ENCODE measurements around the gene SLBP. TPM values are rescaled to one million over a fixed set of nuclear protein-coding genes. Genes with fewer than 3 reads are reported as not detected.

The SLBP gene
- polyA plus RNA-seq, 3 donors, result 39.6 to 63.7 (median 59.1) TPM

- H3K27me3 ChIP-seq (ENCODE audit: control insufficient read depth in 2 of 2, insufficient read depth in 2 of 2, low read length in 2 of 2), result no peaks in the 10 kb centered on the region
- no peaks in the 10 kb centered on the region for H3K79me2 ChIP-seq (ENCODE audit: insufficient read depth, low read length)
- no peak overlapping the region for H2AFZ ChIP-seq (ENCODE audit: insufficient read depth, low read depth, low read length, poor library complexity, severe bottlenecking)
- H3K36me3 ChIP-seq (replicated peaks in 1 of 2; ENCODE audit: control insufficient read depth in 1 of 2, insufficient read depth in 2 of 2, low read length in 2 of 2), result no peaks in the 10 kb centered on the region
- no peak overlapping the region for H3K9ac ChIP-seq (ENCODE audit: insufficient read depth, low read length, poor library complexity, severe bottlenecking)
- no peak overlapping the region for H3K4me2 ChIP-seq (replicated peaks; ENCODE audit: extremely low read depth, low read length, poor library complexity, severe bottlenecking)
- 91% methylated on average over 15 of the region's 21 CpGs for WGBS (ENCODE audit: insufficient coverage)
- no peak for TF ChIP-seq CTCF (IDR thresholded peaks at IDR 0.05)
- no peak overlapping the region for H3K4me3 ChIP-seq (replicated peaks in 1 of 3; ENCODE audit: low read depth in 2 of 3, low read length in 3 of 3)
- intact Hi-C loops (cut with micrococcal nuclease), result no loop called here
- Mint-ChIP-seq H3K4me1 (no peaks in the 10 kb centered on the region), H3K36me3 (peaks cover 0 to 3% of the 10 kb centered on the region in 2 donors), H3K27ac (no peak overlapping the region), H3K9me3 (peaks cover 0 to 1% (median 0%) of the 10 kb centered on the region in 7 donors), H3K27me3 (ENCODE audit: low read depth in 3 of 3) (peaks cover 0 to 5% (median 3%) of the 10 kb centered on the region in 3 donors), H3K4me3 (no peak overlapping the region)
- H3K27ac ChIP-seq (ENCODE audit: low read depth in 1 of 2, low read length in 2 of 2), result no peak overlapping the region
- no peak for DNase-seq
- H4K20me1 ChIP-seq (ENCODE audit: insufficient read depth, low read length), result no peaks in the 10 kb centered on the region
- H3K9me3 ChIP-seq (replicated peaks in 1 of 2; ENCODE audit: control insufficient read depth in 1 of 2, insufficient read depth in 1 of 2, low read length in 2 of 2), result no peaks in the 10 kb centered on the region
- no peaks in the 10 kb centered on the region for H3K4me1 ChIP-seq (ENCODE audit: control insufficient read depth in 1 of 2, insufficient read depth in 2 of 2, low read length in 2 of 2)
These were observed 67.0 kb downstream of the SLBP start for GRCh38 chr4:1644891-1645657.

GRCh38 chr4:1643971-1644735, 68.0 kb downstream of the SLBP start:
- no peak overlapping the region for H3K4me3 Mint-ChIP-seq
- H3K27ac ChIP-seq (ENCODE audit: low read depth in 1 of 2, low read length in 2 of 2), result no peak overlapping the region
- H3K4me1 ChIP-seq (ENCODE audit: control insufficient read depth in 1 of 2, insufficient read depth in 2 of 2, low read length in 2 of 2), result no peaks in the 10 kb centered on the region
- WGBS (ENCODE audit: insufficient coverage), result 95% methylated on average over 46 of the region's 48 CpGs
- no peaks in the 10 kb centered on the region for H4K20me1 ChIP-seq (ENCODE audit: insufficient read depth, low read length)
- DNase-seq, result no peak
- no peak overlapping the region for H3K9ac ChIP-seq (ENCODE audit: insufficient read depth, low read length, poor library complexity, severe bottlenecking)
- no peak overlapping the region for H2AFZ ChIP-seq (ENCODE audit: insufficient read depth, low read depth, low read length, poor library complexity, severe bottlenecking)
- H3K9me3 Mint-ChIP-seq, result no peaks in the 10 kb centered on the region
- peaks cover 0 to 3% of the 10 kb centered on the region in 2 donors for H3K36me3 Mint-ChIP-seq
- H3K4me3 ChIP-seq (replicated peaks in 1 of 3; ENCODE audit: low read depth in 2 of 3, low read length in 3 of 3), result no peak overlapping the region
- no peaks in the 10 kb centered on the region for H3K27me3 ChIP-seq (ENCODE audit: control insufficient read depth in 2 of 2, insufficient read depth in 2 of 2, low read length in 2 of 2)
- H3K27ac Mint-ChIP-seq, result peak overlapping the region in 2 of 7 donors; percentile 13 to 54
- TF ChIP-seq CTCF (IDR thresholded peaks at IDR 0.05), result no peak
- H3K27me3 Mint-ChIP-seq (ENCODE audit: low read depth in 3 of 3), result peaks cover 0 to 5% (median 3%) of the 10 kb centered on the region in 3 donors
- no peaks in the 10 kb centered on the region for H3K4me1 Mint-ChIP-seq
- intact Hi-C loops (cut with micrococcal nuclease), result no loop called here
- H3K79me2 ChIP-seq (ENCODE audit: insufficient read depth, low read length), result no peaks in the 10 kb centered on the region
- H3K36me3 ChIP-seq (replicated peaks in 1 of 2; ENCODE audit: control insufficient read depth in 1 of 2, insufficient read depth in 2 of 2, low read length in 2 of 2), result no peaks in the 10 kb centered on the region
- H3K9me3 ChIP-seq (replicated peaks in 1 of 2; ENCODE audit: control insufficient read depth in 1 of 2, insufficient read depth in 1 of 2, low read length in 2 of 2), result no peaks in the 10 kb centered on the region
- no peak overlapping the region for H3K4me2 ChIP-seq (replicated peaks; ENCODE audit: extremely low read depth, low read length, poor library complexity, severe bottlenecking)

Small RNAs within 50 kb of the gene (small RNA-seq; reads per million reads assigned to genes)
- not detected for gene RF00019 (ENCODE audit: insufficient read length, low read depth)

Other genes with a start within 250 kb of the SLBP start
- under 1 TPM; 0.40 to 0.82 (median 0.76) TPM for gene FAM53A, start 28.0 kb downstream of the SLBP start, polyA plus RNA-seq
- gene TMEM129, start 9.0 kb upstream of the SLBP start, polyA plus RNA-seq, result 10 to 100 TPM; 22.4 to 40.2 (median 24.1) TPM
- 10 to 100 TPM; 43.7 to 84.2 (median 56.6) TPM for gene TACC3, start 9.2 kb upstream of the SLBP start, polyA plus RNA-seq
- gene FGFR3, start 81.0 kb upstream of the SLBP start, polyA plus RNA-seq, result under 1 TPM in 1 of 3 donors, not detected in 2; 0.07 TPM
- gene LETM1, start 143.8 kb upstream of the SLBP start, polyA plus RNA-seq, result 10 to 100 TPM in 1 of 3 donors, 1 to 10 TPM in 2; 6.2 to 18.6 (median 9.0) TPM
- 1 to 10 TPM; 1.9 to 8.7 (median 2.3) TPM for gene NSD2, start 159.1 kb upstream of the SLBP start, polyA plus RNA-seq